Nasal cavity respiratory epithelium epithelial cell of viscerocranial mucosa (primary cell): Measurements from ENCODE around the gene CYP8B1. TPM values are rescaled to one million over a fixed set of nuclear protein-coding genes. Genes with fewer than 3 reads are reported as not detected.

Experiments used
- total RNA-seq: library from RNA; depleted of rRNA; stranded (reverse); fragments of >200 nt; gene quantifications from 2 replicates; pipeline ENCODE4 v1.2.3, GENCODE V29; 2014

CYP8B1 gene, protein sequence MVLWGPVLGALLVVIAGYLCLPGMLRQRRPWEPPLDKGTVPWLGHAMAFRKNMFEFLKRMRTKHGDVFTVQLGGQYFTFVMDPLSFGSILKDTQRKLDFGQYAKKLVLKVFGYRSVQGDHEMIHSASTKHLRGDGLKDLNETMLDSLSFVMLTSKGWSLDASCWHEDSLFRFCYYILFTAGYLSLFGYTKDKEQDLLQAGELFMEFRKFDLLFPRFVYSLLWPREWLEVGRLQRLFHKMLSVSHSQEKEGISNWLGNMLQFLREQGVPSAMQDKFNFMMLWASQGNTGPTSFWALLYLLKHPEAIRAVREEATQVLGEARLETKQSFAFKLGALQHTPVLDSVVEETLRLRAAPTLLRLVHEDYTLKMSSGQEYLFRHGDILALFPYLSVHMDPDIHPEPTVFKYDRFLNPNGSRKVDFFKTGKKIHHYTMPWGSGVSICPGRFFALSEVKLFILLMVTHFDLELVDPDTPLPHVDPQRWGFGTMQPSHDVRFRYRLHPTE
- total RNA-seq, result not detected in 2 replicates

DNA sequence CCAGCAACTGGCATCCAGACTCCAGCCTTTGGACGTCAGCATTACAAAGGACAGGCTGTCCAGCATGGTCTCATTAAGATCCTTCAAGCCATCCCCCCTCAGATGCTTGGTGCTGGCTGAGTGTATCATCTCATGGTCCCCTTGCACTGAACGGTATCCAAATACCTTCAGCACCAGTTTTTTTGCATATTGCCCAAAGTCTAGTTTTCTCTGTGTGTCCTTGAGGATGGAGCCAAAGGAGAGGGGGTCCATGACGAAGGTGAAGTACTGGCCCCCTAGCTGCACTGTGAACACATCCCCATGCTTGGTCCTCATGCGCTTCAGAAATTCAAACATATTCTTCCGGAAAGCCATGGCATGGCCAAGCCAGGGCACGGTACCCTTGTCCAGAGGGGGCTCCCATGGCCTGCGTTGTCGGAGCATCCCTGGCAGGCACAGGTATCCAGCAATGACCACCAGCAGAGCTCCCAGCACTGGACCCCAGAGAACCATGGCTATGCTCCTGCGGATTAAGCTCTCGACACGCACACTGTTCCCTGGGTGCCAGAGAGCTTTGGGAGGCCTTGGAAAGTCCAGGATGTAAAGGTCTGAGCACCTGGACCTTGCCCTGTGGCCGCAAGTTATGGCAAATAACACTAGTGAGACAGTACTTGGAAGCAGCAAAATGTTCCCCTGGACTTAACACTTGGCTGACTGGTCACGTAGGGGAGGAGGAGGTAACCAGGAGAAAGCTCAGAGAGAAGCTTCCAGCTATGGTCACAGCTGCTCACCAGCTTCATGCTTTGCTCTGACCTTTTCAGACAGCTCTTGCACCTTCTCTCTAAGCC, at the start of gene CYP8B1:
TSS of gene CYP8B1 (minus strand) at position 555 of the 827 bp plus-strand sequence. CDS start at position 492, 63 bp downstream.

DNA sequence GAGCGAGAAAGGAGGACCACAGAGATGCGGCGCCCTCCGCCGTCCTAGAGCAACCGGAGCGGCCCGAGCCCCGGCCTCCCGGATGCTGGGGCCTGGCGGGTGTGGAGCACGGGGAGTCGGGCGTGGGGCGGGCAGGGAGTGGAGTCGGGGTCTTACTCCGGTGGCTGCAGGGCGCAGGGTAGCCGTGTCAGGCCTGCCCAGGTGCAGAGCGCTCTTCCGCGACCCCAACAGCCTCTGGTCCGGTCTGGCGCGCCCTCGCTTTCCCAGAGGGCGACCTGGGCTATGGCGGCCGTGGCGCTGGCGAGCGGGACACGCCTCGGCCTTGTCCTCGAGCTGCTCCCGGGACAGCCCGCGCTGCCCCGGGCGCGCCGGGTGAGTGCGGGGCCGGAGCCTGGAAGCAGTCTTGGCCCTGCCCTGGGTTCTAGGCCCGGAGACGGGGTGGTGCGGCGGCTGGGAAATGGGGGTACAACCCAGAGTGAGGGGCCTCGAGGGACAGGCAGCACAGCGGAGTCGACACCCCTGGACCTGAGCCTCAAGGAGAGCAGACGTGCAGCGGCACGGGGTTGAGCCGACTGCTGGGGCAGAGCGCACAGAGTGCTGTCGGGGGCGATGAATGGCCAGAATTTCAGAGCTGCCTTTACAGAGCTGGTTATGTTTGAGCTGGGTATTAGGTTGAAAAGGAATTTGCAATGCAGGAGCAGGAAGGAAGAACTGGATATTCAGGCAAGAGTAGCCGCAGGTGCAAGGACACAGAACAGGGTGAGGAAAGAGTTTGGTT, 30.6 kb upstream of the CYP8B1 start, which contains the start of gene ZNF662:
TSS of gene ZNF662 (plus strand) at position 73 of the 778 bp plus-strand sequence. CDS start 1,973 bp downstream, outside the sequence.

Other genes starting within 250 kb of the CYP8B1 start
- gene ZBTB47, start 222.2 kb downstream of the CYP8B1 start, total RNA-seq, result 8.2 and 20.6 TPM in 2 replicates
- gene KLHL40, start 190.3 kb downstream of the CYP8B1 start, total RNA-seq, result not detected in 2 replicates
- not detected in 2 replicates for gene HHATL, start 173.1 kb downstream of the CYP8B1 start, total RNA-seq
- 0.68 and 0.71 TPM in 2 replicates for gene CCDC13, start 102.6 kb downstream of the CYP8B1 start, total RNA-seq
- gene HIGD1A, start 71.4 kb downstream of the CYP8B1 start, total RNA-seq, result 180 and 234 TPM in 2 replicates
- 0.68 and 1.6 TPM in 2 replicates for gene ACKR2, start 66.4 kb downstream of the CYP8B1 start, total RNA-seq
- 1.2 and 1.7 TPM in 2 replicates for gene ZNF662, start 30.3 kb upstream of the CYP8B1 start, total RNA-seq
- gene GASK1A, start 103.4 kb upstream of the CYP8B1 start, total RNA-seq, result 0.50 and 1.4 TPM in 2 replicates
- gene POMGNT2, start 230.2 kb upstream of the CYP8B1 start, total RNA-seq, result 10.9 and 13.2 TPM in 2 replicates